ENCODE results near the gene ZNF566.
A peak's percentile ranks its signal among the peaks of the same experiment; 100 is the strongest.

Gene ZNF566

GRCh38 chr19:36488118-36488845 lies 1.1 kb downstream of the ZNF566 start:
- H3K27ac ChIP-seq: peak overlapping the region; percentile 98
- no peak for TF ChIP-seq CTCF (conservative IDR thresholded peaks at IDR 0.05)

- TF ChIP-seq CTCF (conservative IDR thresholded peaks at IDR 0.05): no peak
- no peak overlapping the region for H3K27ac ChIP-seq
Observed at GRCh38 chr19:36483653-36484052, 5.7 kb downstream of the ZNF566 start.

GRCh38 chr19:36482876-36483275 lies 6.5 kb downstream of the ZNF566 start:
- no peak for TF ChIP-seq CTCF (conservative IDR thresholded peaks at IDR 0.05)

GRCh38 chr19:36460046-36460445 lies 29.3 kb downstream of the ZNF566 start:
- no peak overlapping the region for H3K27ac ChIP-seq
- TF ChIP-seq CTCF (conservative IDR thresholded peaks at IDR 0.05): no peak

More at GRCh38 chr19:36482876-36483275, 6.5 kb downstream of the ZNF566 start:
- H3K27ac ChIP-seq: no peak overlapping the region

- no peak for TF ChIP-seq CTCF (conservative IDR thresholded peaks at IDR 0.05)
Observed at GRCh38 chr19:36456831-36457230, 32.5 kb downstream of the ZNF566 start.

GRCh38 chr19:36449059-36449670 lies 40.2 kb downstream of the ZNF566 start:
- no peak for TF ChIP-seq CTCF (conservative IDR thresholded peaks at IDR 0.05)
- H3K27ac ChIP-seq: no peak overlapping the region

More at GRCh38 chr19:36456831-36457230, 32.5 kb downstream of the ZNF566 start:
- H3K27ac ChIP-seq: no peak overlapping the region

GRCh38 chr19:36441339-36441738 lies 48.0 kb downstream of the ZNF566 start:
- no peak for TF ChIP-seq CTCF (conservative IDR thresholded peaks at IDR 0.05)
- no peak overlapping the region for H3K27ac ChIP-seq

Data from VCaP (cell line).